ENCODE data around the gene CD72.

DNA sequence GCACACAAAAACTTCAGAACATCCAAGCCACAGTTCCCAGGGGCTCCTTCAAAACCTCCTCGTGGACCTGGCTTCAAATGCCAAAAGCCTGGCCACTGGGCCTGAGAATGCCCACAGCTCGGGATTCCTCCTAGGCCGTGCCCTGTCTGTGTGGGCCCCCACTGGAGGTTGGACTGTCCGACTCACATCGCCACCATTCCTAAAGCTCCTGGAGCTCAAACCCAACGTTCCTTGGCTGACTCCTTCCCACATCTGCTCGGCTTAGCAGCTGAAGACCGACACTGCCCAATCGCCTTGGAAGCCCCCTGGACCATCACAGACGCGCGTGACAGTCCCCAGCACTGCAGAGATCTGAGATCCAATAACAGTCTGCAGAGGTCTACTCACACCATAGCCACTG is 24.8 kb upstream of the CD72 start:
- TF ChIP-seq, protein P1, sequence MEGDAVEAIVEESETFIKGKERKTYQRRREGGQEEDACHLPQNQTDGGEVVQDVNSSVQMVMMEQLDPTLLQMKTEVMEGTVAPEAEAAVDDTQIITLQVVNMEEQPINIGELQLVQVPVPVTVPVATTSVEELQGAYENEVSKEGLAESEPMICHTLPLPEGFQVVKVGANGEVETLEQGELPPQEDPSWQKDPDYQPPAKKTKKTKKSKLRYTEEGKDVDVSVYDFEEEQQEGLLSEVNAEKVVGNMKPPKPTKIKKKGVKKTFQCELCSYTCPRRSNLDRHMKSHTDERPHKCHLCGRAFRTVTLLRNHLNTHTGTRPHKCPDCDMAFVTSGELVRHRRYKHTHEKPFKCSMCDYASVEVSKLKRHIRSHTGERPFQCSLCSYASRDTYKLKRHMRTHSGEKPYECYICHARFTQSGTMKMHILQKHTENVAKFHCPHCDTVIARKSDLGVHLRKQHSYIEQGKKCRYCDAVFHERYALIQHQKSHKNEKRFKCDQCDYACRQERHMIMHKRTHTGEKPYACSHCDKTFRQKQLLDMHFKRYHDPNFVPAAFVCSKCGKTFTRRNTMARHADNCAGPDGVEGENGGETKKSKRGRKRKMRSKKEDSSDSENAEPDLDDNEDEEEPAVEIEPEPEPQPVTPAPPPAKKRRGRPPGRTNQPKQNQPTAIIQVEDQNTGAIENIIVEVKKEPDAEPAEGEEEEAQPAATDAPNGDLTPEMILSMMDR (IDR thresholded peaks at IDR 0.05; ENCODE audit: low read depth, low read length, missing input control): no peak
- TF ChIP-seq, protein P2, sequence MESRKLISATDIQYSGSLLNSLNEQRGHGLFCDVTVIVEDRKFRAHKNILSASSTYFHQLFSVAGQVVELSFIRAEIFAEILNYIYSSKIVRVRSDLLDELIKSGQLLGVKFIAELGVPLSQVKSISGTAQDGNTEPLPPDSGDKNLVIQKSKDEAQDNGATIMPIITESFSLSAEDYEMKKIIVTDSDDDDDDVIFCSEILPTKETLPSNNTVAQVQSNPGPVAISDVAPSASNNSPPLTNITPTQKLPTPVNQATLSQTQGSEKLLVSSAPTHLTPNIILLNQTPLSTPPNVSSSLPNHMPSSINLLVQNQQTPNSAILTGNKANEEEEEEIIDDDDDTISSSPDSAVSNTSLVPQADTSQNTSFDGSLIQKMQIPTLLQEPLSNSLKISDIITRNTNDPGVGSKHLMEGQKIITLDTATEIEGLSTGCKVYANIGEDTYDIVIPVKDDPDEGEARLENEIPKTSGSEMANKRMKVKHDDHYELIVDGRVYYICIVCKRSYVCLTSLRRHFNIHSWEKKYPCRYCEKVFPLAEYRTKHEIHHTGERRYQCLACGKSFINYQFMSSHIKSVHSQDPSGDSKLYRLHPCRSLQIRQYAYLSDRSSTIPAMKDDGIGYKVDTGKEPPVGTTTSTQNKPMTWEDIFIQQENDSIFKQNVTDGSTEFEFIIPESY (IDR thresholded peaks at IDR 0.05): no peak
- TF ChIP-seq GABPA (IDR thresholded peaks at IDR 0.05 in 1 of 2, conservative IDR thresholded peaks at IDR 0.05 in 1 of 2) (no peak), TAF1 (conservative IDR thresholded peaks at IDR 0.05) (no peak), EGR1 (IDR thresholded peaks at IDR 0.05; ENCODE audit: low read depth in 2 of 2) (no peak), SP1 (IDR thresholded peaks at IDR 0.05) (no peak), HNF4A (conservative IDR thresholded peaks at IDR 0.05) (no peak), JUND (IDR thresholded peaks at IDR 0.05) (no peak), YY1 (IDR thresholded peaks at IDR 0.05) (no peak)
- TF ChIP-seq, protein P3, sequence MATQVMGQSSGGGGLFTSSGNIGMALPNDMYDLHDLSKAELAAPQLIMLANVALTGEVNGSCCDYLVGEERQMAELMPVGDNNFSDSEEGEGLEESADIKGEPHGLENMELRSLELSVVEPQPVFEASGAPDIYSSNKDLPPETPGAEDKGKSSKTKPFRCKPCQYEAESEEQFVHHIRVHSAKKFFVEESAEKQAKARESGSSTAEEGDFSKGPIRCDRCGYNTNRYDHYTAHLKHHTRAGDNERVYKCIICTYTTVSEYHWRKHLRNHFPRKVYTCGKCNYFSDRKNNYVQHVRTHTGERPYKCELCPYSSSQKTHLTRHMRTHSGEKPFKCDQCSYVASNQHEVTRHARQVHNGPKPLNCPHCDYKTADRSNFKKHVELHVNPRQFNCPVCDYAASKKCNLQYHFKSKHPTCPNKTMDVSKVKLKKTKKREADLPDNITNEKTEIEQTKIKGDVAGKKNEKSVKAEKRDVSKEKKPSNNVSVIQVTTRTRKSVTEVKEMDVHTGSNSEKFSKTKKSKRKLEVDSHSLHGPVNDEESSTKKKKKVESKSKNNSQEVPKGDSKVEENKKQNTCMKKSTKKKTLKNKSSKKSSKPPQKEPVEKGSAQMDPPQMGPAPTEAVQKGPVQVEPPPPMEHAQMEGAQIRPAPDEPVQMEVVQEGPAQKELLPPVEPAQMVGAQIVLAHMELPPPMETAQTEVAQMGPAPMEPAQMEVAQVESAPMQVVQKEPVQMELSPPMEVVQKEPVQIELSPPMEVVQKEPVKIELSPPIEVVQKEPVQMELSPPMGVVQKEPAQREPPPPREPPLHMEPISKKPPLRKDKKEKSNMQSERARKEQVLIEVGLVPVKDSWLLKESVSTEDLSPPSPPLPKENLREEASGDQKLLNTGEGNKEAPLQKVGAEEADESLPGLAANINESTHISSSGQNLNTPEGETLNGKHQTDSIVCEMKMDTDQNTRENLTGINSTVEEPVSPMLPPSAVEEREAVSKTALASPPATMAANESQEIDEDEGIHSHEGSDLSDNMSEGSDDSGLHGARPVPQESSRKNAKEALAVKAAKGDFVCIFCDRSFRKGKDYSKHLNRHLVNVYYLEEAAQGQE (IDR thresholded peaks at IDR 0.05): no peak

Data from liver (tissue), 3 donors.